ENCODE measurements around the gene RHOBTB3. TPM values are rescaled to one million over a fixed set of nuclear protein-coding genes. Genes with fewer than 3 reads are reported as not detected.
A peak's percentile ranks its signal among the peaks of the same experiment; 100 is the strongest.

The RHOBTB3 gene
- total and polyA plus RNA-seq, 10 of the 15 experiments (the other 5 are each of a cell fraction or from before 2014, with no cell fraction given), result 3.6 to 42.8 (median 8.4) TPM

DNA sequence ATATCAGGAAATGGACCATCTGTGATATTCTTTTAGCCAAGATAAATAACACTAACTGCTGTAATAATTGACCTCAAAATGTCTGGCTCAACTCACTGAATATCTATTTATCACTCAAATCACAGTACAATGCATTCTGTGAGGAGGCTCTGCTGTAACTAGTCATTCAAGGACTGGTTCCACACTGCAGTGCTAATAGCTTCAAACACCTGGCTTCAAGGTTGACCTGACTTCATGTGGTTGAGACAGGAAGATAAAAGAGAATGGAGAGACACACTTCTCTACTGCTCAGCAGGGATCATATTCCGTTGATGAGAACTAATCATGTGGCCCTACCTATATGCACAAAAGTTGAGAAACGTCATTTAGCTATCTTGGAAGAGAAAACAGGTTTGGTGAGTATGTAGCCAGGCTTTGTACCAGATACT, 3.4 kb upstream of the RHOBTB3 start:
- Histone ChIP-seq H3K36me3 (ENCODE audit: control insufficient read depth in 2 of 2, insufficient read depth in 2 of 2, low read length in 1 of 2) (no peaks in the 10 kb centered on the region), H3K27ac (ENCODE audit: control insufficient read depth, insufficient read depth) (peak overlapping the region; percentile 70), H3K4me3 (no peak overlapping the region), H3K27me3 (replicated peaks in 1 of 2; ENCODE audit: control insufficient read depth in 2 of 2, insufficient read depth in 2 of 2, low read length in 1 of 2) (no peaks in the 10 kb centered on the region), H3K9me3 (replicated peaks; ENCODE audit: control insufficient read depth, insufficient read depth, low read length) (no peaks in the 10 kb centered on the region), H3K9ac (ENCODE audit: control insufficient read depth, insufficient read depth, low read length) (no peak overlapping the region), H2AFZ (ENCODE audit: control insufficient read depth, low read depth, low read length) (peak overlapping the region; percentile 31), H4K20me1 (ENCODE audit: control insufficient read depth, insufficient read depth) (no peaks in the 10 kb centered on the region), H3K4me1 (ENCODE audit: control insufficient read depth, insufficient read depth, low read length) (peaks cover 21% of the 10 kb centered on the region), H3K4me2 (ENCODE audit: control insufficient read depth, insufficient read depth) (0 out of 2 replicates have a peak overlapping the region, but pooled peaks have one; percentile 38), H3K79me2 (ENCODE audit: control insufficient read depth, insufficient read depth, low read length) (peaks cover 22% of the 10 kb centered on the region)
- no TSS peak for BruUV-seq (replicated peaks)
- WGBS (ENCODE audit: insufficient coverage, insufficient replicate concordance, low lambda C conversion rate, missing lambda C conversion rate), result 70% methylated on average over 2 of the region's 2 CpGs
- POLR2A ChIA-PET, result interaction anchor here (0.5 to 1.0 kb wide), 3 partner anchors 10 to 92 kb away, joined by 3 to 5 read pairs (median 3); no protein-coding TSS in a partner anchor
- SMC1A ChIA-PET (ENCODE audit: uncharacterized antibody, unreplicated experiment), result interaction anchor here (0.9 to 4.8 kb wide), 7 partner anchors 11 to 116 kb away, joined by 3 to 23 read pairs (median 5); partner anchors contain the start of gene RFESD
- in situ Hi-C loops (cut with MboI) (no loop called here), intact Hi-C loops (cut with micrococcal nuclease; ENCODE audit: unreplicated experiment) (loop anchor here (2.0 to 10.0 kb wide), 3 partner anchors 81 to 643 kb away; partner anchors contain the start of gene RFESD)
- CTCF ChIA-PET, result interaction anchor here (0.6 to 0.9 kb wide), 3 partner anchors 10 to 92 kb away, joined by 3 to 4 read pairs (median 3); no protein-coding TSS in a partner anchor
- ATAC-seq, result peak; percentile 56
- RAD21 ChIA-PET (ENCODE audit: unreplicated experiment), result interaction anchor here (0.6 to 4.0 kb wide), 9 partner anchors 10 to 121 kb away, joined by 3 to 19 read pairs (median 6); partner anchors contain the start of genes GLRX and RFESD
- DNase-seq (ENCODE audit: low read depth, low spot score), result peak; percentile 71
- peak; percentile 84 for FAIRE-seq
- TF ChIP-seq SRF (IDR thresholded peaks at IDR 0.05; ENCODE audit: low read depth in 2 of 2, low read length in 2 of 2), result no peak
- no peak for TF ChIP-seq TCF7 (IDR thresholded peaks at IDR 0.05; ENCODE audit: borderline replicate concordance)
- no peak for TF ChIP-seq BRCA1 (IDR thresholded peaks at IDR 0.05; ENCODE audit: low read depth, low read length)
- TF ChIP-seq GATAD2B (conservative IDR thresholded peaks at IDR 0.05; ENCODE audit: low read depth), result no peak; the same call in 1 of the 2 replicates
- TF ChIP-seq ATF2 (IDR thresholded peaks at IDR 0.05; ENCODE audit: low read length), result peak; percentile 43; the same call in 1 of the 2 replicates
- TF ChIP-seq JUND (IDR thresholded peaks at IDR 0.05; ENCODE audit: low read depth, low read length), result no peak
- peak; percentile 58 for TF ChIP-seq JUNB (IDR thresholded peaks at IDR 0.05)
- TF ChIP-seq ZNF24 (IDR thresholded peaks at IDR 0.05), result no peak
- TF ChIP-seq IKZF2 (IDR thresholded peaks at IDR 0.05), result peak; percentile 27 to 51; a peak in 2 of 4 replicates
- TF ChIP-seq NR2F1 (conservative IDR thresholded peaks at IDR 0.05), result peak; percentile 52; the same call in 1 of the 2 replicates
- no peak for TF ChIP-seq ASH2L (IDR thresholded peaks at IDR 0.05; ENCODE audit: borderline replicate concordance, low read depth)
- no peak for TF ChIP-seq CEBPZ (IDR thresholded peaks at IDR 0.05; ENCODE audit: low read depth, low read length)
- TF ChIP-seq USF2 (IDR thresholded peaks at IDR 0.05; ENCODE audit: borderline replicate concordance, low read depth, low read length), result no peak
- TF ChIP-seq RELA (IDR thresholded peaks at IDR 0.05; ENCODE audit: borderline replicate concordance, partially characterized antibody), result no peak
- no peak for TF ChIP-seq HDAC6 (IDR thresholded peaks at IDR 0.05; ENCODE audit: unreplicated experiment)
- peak; percentile 72; the same call in 1 of the 2 replicates for TF ChIP-seq BCL11A (IDR thresholded peaks at IDR 0.05; ENCODE audit: low read depth, low read length)
- TF ChIP-seq TCF12 (IDR thresholded peaks at IDR 0.05; ENCODE audit: low read depth, low read length), result peak; percentile 86
